Left colon (tissue), 2 donors: ENCODE data around the gene PITX3. TPM values are rescaled to one million over a fixed set of nuclear protein-coding genes. Genes with fewer than 3 reads are reported as not detected.

Experiments
- ATAC-seq: fragments of 200-7000 bp; cut with Tn5 transposase; one replicate; pipeline ENCODE4 v1.9.1; 2020; ENCODE audit warnings: mild to moderate bottlenecking, moderate library complexity
- DNase-seq, 2 donors: peaks; one replicate each; pipeline ENCODE4 v3.0.0-alpha.2; 2020
- intact Hi-C, 2 donors: fragments of 100-400 bp; cut with DNase I in 1 of 2; cut with micrococcal nuclease in 1 of 2; formaldehyde crosslinking; loops; one replicate each; pipeline versions ENCODE4 v1.11.2 to v1.14.0; 2022; cut with DNase I, micrococcal nuclease
- long read RNA-seq: library from polyadenylated mRNA; unstranded; transcript quantifications from one replicate; pipeline ENCODE4 v2.0.0, GENCODE V29; 2021
- total RNA-seq, 2 donors: library from RNA; stranded (reverse); fragmentation: NEBNext Ultra II Directional; extraction: Animal tissue kit (Norgen Biotek cat#: 25700); gene quantifications; one replicate each; pipeline ENCODE4 v1.2.1, GENCODE V29; 2021
- donor health status: DM: no; HTN: no; CAD: no.
- donor health status: DM: yes; HTN: yes; CAD: no.

The PITX3 gene
- not detected for total RNA-seq
- long read RNA-seq, result 0 reads

DNA sequence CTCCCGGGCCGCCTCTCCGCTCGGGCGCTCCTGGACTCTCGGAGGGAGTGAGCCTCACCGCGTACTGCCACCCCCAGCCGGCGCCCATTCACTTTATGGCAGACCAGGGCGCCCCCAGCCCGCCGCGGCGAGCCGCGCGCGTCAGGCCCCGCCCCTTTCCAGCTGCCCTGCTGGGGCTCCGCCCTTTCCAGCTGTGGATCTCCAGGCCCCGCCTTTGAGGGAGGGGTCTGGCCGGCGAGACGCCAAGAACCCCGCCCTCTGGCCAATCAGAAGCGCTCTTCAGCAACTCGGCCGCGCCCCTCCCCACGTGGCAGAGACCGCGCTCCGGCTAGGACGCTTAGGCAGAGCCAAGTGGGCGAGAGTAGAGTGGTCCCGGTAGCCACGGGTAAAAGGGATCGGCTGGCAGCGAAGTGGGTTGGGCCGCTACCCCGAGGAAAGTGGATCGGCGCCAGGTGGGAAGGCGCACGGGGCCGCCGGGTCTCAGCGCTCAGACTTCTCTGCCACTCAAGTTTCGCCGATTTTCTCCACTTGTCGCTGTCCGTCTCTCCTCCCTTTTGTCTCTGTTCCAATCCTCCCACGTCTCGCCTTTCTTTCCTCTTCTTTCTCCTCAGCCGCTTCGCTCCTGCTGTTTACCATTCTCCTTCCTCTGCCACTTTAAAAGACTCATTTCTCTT, at the start of gene PITX3:
Gene PITX3 (minus strand): TSS at position 69 of the 674 bp plus-strand sequence. CDS start 9,432 bp downstream, outside the sequence.
- ATAC-seq (peak; percentile 65), DNase-seq (peak; percentile 89 to 93)
- intact Hi-C loops, result no loop called here

DNA sequence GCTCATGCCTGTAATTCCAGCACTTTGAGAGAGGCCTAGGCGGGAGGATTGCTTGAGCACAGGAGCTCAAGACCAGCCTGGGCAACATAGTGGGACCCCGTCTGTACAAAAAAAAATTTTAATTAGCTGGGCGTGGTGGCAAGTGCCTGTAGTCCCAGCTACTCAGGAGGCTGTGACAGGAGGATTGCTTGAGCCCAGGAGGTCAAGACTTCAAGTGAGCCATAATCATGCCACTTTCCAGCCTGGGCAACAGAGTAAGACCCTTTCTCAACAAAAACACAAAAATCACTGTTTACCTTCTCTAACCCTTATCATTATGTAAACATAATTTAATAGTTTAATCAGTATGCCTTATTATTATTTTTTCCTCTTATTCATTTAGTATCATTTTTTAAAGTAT, 48.5 kb upstream of the PITX3 start:
- intact Hi-C loops, result no loop called here
- DNase-seq, result no peak
- peak; percentile 20 for ATAC-seq

DNA sequence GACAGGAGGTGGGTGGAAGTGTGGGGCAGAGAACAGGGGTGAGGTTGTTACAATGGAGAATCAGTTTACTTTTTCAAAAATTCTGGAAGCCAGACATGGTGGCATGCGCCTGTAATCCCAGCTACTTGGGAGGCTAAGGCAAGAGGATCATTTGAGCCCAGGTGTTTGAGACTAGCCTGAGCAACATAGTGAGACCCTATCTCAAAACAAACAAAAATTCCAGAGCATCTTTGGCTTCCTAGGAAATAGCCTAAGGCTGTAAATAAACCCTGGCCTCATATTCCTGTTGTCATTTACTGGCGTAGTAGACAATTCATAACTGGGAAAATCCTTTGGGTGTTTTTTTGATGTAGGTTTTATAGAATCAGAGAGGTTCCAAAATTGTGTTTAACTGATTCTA, 48.0 kb upstream of the PITX3 start:
- intact Hi-C loops, result no loop called here
- no peak for DNase-seq
- ATAC-seq, result no peak

DNA sequence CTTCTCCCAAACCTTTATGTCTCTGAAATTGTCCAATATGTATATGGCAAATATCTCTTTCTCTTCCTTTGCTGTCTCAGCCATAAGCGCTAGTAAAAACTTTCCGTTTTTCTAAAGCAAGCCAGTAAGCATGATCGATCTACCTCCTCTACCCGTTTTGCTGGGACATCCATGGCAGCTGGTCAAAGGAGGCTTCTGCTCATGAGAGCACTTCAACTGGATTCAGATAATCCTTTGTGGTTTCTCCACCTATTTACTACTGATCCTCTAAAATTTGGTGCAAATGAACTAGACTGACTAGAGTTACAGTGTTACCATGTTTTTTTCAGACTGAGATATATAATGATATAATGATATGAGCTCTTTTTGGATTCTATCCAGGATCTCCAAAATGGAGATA, 46.7 kb upstream of the PITX3 start:
- intact Hi-C loops, result no loop called here
- ATAC-seq, result no peak
- no peak for DNase-seq

DNA sequence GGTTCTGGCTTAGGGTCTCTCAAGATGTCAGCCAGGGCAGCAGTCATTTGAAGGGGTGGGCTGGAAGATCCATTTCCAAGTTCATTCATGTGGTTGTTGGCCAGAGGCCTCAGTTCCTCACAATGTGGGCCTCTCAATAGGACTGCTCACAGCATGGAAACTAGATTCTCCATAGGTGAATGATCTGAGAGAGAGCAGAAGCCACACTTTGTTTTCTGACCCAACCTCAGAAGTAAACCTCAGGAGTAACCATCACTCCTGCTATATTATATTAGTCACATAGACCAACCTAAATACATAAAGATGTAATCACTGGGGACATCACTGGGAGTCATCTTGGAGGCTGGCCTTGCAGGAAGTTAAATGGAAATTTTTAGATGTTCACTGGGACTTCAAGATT, 46.2 kb upstream of the PITX3 start:
- no peak for DNase-seq
- intact Hi-C loops, result no loop called here
- ATAC-seq, result no peak

DNA sequence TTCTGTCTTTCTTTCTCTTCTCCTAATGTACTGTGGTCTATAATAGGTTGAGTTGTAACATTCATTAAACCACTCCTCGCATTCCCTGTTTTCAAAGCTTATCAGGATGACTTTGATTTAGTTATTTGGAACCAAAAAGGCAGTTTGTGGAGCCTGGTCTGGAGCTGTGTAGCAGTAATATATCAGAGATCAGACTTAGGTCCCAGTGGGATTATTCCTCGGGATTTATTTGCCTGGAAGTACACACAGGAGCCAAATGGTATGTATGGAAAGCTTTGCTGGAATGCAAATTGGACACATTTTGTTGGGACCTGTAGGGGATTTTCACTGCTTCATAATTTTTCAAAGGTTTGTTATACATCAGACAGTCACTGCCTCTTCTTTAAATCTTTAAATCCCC, 44.9 kb upstream of the PITX3 start:
- no peak for ATAC-seq
- DNase-seq, result no peak
- intact Hi-C loops, result no loop called here

DNA sequence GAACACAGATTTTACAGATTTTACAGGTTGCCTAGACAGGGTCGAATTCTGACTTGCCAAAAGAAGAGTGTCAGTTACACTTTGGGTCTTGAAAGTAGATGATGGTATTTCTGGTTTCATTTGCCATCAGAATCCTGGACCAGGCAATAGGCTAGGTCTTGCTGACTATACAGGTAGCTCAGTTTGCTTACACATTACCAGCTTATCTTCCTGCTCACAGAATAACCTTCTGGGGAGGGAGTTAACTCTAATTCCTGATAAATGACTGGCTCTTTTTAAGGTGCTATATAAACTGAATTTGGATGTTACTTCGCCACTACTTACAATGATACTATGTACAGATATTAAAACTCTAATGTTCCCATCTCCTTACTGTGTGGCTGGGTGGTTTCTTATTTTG, 43.8 kb upstream of the PITX3 start:
- DNase-seq (no peak), ATAC-seq (no peak)
- intact Hi-C loops, result no loop called here

DNA sequence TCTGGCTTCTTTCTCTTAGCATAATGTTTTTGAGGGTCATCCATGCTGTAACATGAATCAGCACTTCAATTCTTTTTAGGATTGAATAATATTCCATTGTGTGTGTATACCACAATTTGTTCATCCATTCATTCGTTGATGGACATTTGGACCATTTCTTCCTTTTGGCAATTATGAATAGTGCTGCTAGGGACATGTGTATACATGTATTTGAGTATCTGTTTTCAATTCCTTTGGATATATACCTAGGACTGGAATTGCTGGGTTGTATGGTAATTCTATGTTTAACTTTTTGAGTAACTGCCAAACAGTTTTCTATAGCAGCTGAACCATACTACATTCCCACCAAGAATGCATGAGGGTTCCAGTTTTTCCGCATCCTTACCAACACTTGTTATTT, 43.2 kb upstream of the PITX3 start:
- intact Hi-C loops, result no loop called here
- no peak for ATAC-seq
- no peak for DNase-seq

DNA sequence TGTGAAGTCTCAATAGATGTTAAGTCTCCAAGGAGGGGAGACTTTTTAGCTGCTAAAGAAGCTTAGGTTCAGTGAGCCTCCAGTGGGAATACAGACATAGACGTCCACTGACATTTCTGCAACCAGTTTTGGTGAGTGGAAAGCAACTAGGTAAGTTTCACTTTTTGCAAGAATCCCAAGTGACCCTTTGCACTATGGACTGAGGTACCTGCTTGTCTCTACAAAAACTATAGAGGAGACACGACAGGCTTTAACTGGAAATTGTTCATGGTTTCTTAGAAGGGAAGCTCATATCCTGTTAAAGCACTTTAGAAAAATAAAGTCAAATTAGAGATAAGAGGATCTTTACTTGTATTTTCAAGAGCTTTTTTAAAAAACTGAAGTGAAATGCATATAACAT, 42.6 kb upstream of the PITX3 start:
- intact Hi-C loops, result no loop called here
- DNase-seq, result no peak
- ATAC-seq, result no peak

DNA sequence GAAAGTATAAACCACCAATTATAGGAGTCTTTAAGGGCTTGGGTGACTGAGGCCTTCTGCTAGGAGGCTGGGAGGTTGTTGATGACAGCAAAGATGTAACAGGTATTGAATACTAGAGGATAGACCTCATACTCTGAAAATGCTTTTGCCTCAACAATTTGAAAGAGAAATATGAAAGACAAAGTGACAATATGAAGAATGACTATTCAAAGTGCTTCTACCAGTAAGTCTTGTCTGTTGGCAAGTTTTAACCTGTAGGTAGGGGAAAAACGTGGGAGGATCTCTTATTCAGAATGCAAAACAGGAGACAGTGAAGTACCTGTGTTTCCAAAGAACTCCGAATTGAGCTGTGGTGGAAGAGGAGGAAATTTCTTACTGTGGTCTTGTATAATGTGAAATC, 42.2 kb upstream of the PITX3 start:
- no peak for DNase-seq
- no peak for ATAC-seq
- intact Hi-C loops, result no loop called here

DNA sequence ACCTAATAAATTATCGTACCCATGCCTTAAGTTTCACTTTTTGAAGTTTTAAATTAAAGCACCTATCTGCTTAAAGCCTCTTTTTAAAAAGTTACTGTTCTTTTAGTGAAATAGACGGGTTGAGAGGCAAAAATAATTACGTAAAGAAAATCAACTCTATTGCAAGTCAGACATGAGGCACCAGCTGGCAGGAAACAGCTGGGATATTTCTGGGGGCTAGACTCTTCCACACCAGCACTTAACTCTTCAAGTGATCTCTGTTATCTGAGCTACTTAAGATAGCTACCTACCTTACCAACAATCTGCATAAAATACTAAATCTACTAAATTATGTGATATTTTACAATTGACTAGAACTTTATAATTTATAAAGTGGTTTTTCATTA, 39.8 kb upstream of the PITX3 start:
- ATAC-seq (no peak), DNase-seq (no peak)
- intact Hi-C loops, result no loop called here

DNA sequence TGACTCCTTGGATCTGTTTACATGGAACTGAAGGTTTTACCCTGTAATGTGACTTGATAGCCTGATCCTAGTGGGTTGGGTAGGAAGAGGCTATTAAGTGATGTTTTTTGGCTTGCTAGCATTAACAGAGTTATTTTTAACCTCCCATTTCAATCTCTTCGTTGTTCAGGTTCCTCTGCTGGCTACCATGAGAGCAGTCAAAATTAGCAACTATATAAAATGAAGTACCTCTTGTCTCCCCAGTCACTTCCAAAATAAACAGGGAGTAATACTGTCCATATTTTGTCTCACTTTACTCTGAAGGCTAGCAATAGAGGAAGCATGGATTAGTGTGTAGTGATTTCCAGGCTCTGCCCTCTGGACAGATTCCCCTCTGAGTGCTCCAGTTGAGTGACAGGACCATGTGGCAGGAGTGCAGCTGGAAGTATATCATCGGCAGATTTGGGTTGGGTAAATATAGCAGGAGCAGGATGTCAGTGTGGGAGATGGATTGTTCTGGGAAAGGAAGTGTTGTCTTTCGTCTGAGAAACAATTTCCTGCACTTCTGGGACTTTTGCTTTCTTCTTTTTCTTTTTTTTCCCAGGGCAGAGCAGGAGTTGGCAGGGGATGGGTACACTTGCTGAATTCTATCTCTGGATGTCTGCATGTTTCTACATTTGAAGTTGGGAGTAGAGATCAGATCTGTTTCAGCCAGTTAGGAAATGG, 39.2 kb upstream of the PITX3 start:
- intact Hi-C loops, result no loop called here
- no peak for DNase-seq
- peak; percentile 42 for ATAC-seq

DNA sequence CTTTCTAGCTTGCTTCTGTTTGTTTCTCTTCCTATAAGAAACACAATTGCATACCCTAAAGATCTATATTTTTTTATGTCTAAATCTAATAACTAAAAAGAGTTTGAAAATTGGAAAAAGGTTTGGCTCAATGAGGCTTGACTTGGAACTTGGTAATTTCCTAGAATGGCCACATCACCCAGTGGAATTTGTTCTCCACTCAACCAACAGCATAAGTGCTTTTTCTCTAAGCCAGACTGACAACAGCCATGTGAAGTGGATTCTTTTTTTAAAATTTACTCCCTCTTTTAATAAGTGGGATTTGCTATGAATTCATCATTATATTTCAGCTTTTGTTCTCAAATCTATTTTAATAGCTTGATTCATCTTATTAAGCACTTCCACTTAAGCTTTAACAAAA, 37.8 kb upstream of the PITX3 start:
- intact Hi-C loops, result no loop called here
- no peak for ATAC-seq
- no peak for DNase-seq

DNA sequence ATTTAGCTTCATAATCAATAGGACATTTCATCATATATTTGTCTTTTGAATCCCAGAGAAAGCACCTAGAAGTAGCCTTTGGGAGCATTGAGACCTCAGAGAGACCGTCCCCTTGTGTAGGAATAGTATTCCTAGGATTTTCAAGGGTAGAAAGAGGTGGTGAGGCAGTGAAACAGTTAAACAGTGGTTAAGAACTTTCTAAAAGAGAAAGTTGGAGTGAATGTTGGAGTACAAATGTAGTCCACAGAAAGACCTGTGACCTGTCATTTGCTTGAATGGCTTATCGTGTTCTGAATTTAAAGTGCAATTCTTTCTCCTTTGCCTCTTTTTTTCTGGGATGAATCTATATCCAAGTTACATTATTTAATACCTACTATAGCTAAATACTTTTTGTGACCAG, 34.0 kb upstream of the PITX3 start:
- intact Hi-C loops, result no loop called here
- DNase-seq, result no peak
- ATAC-seq, result no peak

DNA sequence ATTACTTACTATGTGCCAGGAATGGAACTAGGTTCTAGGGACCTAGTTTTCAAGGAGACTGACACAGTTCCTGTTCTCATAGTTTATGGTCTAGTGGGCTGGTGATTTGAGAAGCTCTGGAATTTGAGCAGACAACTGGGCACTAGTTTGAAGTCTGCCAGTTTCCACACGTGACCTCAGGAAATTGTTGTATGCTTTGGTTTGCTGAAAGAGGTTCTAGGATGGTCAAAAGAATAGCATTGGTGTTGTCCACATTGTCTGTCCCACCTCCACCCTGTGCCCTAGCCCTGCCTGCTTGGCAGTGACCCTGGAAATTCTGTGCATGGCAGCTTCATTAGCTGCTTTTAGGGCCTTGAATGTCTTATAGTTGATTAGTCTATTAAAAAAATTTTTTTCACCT, 32.8 kb upstream of the PITX3 start:
- no peak for DNase-seq
- ATAC-seq, result no peak
- intact Hi-C loops, result no loop called here

DNA sequence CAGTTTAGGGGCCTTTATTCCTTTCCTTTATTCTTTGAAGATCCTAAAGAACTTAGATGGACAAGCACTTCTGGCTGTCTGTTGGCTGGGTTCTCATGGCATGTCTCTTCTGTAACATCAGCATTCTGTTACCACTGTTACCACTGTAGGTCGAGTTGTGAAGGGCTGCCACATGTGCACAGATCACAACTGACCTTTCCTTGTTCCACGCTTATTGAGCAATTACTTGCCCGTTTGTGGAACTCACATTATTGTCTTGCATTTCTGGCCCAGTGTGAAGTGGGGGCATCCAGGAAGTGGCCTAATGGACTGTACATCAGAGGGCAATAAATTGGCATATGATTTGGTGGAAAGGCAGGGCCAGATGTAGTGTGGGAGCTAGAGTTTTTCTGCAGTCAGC, 27.7 kb upstream of the PITX3 start:
- DNase-seq (no peak), ATAC-seq (peak; percentile 40)
- intact Hi-C loops, result no loop called here

DNA sequence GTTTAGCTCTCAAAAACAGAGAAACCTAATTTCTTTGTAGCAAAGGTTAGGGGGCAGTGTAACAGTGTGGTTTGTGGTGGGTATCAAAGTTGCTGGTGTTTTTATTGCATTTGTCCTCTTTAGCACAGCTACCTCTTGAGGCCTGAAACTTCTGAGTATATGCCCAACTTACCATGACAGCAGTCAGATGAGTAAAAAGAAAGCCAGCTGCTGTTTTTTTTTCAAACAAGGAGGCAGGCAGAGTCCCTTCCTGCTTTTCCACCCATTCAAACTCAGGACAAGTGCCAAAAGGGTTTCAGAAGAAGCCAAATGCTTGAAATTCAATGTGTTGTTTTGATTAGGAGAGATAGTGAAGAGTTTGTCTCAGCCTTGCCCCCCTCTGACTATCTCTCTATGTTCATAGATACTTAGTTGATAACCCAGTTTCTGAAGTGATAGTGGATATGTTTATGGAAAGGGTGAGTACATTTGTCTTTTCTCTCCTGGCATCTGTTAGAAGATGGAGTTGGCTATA, 27.1 kb upstream of the PITX3 start:
- DNase-seq (no peak), ATAC-seq (no peak)
- intact Hi-C loops, result no loop called here

DNA sequence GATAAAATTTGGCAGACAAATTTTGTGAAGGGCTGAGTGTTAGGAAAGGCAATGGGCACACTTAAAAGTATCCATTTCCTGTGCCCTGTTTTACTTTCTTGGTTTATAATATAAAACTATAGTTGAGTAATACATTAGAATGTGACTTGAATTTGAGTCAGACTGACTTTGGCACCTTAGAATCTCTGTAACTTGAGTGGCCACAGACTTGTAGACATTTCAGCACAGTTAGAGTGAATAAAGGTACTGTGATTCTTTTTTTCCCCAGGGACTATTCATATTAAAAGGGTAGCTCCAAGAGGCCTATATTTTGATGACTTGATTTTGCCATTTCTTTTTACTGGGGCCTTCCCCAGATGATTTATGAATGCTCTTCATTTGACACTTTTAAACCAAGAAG, 26.4 kb upstream of the PITX3 start:
- no peak for ATAC-seq
- intact Hi-C loops, result no loop called here
- no peak for DNase-seq

DNA sequence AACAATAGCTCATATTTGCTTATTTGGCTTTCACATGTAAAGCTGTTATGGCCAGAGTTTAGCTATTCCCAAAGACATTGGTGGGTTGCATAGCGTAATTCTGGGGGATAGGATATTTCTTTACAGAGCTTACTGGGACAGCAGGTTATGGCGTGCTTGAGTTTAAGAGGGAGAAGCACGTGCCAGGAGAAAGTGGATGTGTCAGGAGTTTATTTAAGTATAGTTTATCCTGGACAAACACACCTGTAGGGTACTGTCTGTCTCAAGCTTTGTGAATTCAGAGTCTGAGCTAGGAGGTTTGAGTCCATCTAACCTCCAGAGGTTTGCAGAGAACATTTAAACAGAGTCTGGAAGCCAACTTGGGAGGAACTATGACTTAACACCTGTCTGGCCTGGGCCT, 25.4 kb upstream of the PITX3 start:
- ATAC-seq (no peak), DNase-seq (no peak)
- intact Hi-C loops, result no loop called here

DNA sequence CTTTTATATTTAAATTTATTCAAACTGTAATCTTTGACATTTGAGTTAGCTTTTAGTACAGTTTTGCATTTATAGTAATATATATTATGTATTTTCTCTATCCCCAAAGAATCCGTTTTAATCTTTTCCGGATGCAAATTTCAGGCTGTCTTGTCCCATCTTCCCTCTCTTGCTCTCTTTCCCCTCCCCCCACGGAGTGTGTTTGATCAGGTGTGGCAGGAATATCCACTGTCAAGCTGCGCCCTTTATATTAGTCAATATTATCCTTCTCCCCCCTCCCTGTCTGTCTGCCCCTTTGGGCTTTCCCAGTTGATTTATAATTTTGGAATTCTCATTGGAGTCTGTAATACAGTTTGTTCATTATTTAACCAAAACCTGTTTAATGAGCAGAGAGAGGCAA, 23.1 kb upstream of the PITX3 start:
- peak; percentile 78 for ATAC-seq
- DNase-seq, result no peak
- intact Hi-C loops, result no loop called here
